GM19193 (cell line): ENCODE data around the gene MRPL40.

Source experiments
- POLR2A ChIP-seq: IDR thresholded peaks from 4 replicates; pipeline ENCODE4 v1.6.1; 2011; ENCODE audit not compliant: insufficient read depth, insufficient read length; ENCODE audit errors: extremely low read depth

Gene MRPL40

GRCh38 chr22:19401483-19401882 is 30.9 kb upstream of the MRPL40 start:
- no peak for TF ChIP-seq POLR2A

GRCh38 chr22:19402642-19403191 is 29.6 kb upstream of the MRPL40 start:
- no peak for TF ChIP-seq POLR2A

GRCh38 chr22:19404676-19405075 is 27.7 kb upstream of the MRPL40 start:
- TF ChIP-seq POLR2A = no peak

- no peak for TF ChIP-seq POLR2A
Observed at GRCh38 chr22:19405133-19405532, 27.2 kb upstream of the MRPL40 start.

- no peak for TF ChIP-seq POLR2A
Observed at GRCh38 chr22:19405652-19406051, 26.7 kb upstream of the MRPL40 start.

- no peak for TF ChIP-seq POLR2A
Observed at GRCh38 chr22:19406281-19406811, 26.0 kb upstream of the MRPL40 start.

GRCh38 chr22:19406846-19407245 is 25.5 kb upstream of the MRPL40 start:
- no peak for TF ChIP-seq POLR2A

GRCh38 chr22:19407649-19408606 is 24.4 kb upstream of the MRPL40 start:
- no peak for TF ChIP-seq POLR2A

- no peak for TF ChIP-seq POLR2A
Observed at GRCh38 chr22:19410941-19411689, 21.2 kb upstream of the MRPL40 start.

- no peak for TF ChIP-seq POLR2A
Observed at GRCh38 chr22:19411690-19412045, 20.7 kb upstream of the MRPL40 start.

- no peak for TF ChIP-seq POLR2A
Observed at GRCh38 chr22:19412478-19412877, 19.9 kb upstream of the MRPL40 start.

- TF ChIP-seq POLR2A = no peak
Observed at GRCh38 chr22:19412923-19413322, 19.4 kb upstream of the MRPL40 start.

- no peak for TF ChIP-seq POLR2A
Observed at GRCh38 chr22:19419086-19419463, 13.3 kb upstream of the MRPL40 start.

- no peak for TF ChIP-seq POLR2A
Observed at GRCh38 chr22:19419464-19420178, 12.7 kb upstream of the MRPL40 start.

- no peak for TF ChIP-seq POLR2A
Observed at GRCh38 chr22:19420321-19420720, 12.0 kb upstream of the MRPL40 start.
